ENCODE data around the gene LRRC8C.

The LRRC8C gene

DNA sequence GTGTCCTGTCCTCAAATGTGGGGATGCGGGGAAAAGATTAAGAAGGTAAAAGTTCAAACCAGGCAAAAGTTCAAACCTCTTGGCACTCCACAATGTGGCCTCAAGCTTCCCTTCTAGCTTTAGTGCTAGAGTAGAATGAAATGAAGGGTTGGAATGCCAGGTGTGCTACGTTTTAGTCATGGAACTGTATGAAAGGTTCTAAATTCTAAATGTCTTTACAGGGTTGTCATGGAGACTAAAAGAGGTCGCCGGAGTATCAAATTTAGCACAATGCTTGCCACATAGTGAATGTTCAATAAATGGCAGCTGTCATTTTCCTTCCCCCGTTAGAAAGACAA lies 130.7 kb downstream of the LRRC8C start:
- DNase-seq (ENCODE audit: low read depth in 2 of 2), result no peak

DNA sequence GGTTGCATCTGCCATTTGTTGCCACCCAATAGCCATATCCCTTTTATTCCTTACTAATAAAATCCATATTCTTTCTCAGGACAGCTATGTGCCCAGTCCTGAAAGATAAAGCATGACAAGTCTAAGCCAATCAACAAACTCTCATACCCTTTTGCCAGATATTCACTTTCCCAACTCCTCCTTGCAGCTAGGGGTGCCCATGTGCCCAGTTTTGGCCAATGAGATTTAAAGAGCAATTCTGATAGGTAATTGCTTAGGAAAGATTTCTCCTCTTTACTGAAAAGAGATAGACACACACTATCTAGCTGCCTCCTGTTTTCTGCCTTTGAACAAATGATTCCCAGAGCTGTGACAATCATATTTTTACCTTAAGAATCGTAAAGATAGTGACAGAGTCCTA lies 132.9 kb downstream of the LRRC8C start:
- no peak for DNase-seq (ENCODE audit: low read depth in 2 of 2)

DNA sequence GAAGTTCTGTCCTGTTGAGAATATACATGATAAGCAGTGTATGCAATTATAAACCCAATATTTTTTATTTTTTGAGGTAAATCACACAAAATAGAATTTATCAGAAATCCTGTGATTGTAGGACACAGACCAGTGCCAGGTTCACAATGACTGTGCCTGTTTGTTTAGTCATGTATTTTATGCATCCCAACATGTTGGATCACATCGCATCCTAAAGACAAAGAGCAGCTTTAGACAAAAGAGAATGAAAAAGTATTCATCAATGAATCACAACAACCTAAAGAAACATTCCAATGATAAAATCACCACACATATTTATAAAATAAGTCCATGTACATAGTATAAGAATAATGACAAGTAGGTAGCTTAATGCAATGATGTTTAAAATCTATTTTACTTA lies 134.7 kb downstream of the LRRC8C start:
- DNase-seq (ENCODE audit: low read depth in 2 of 2), result no peak

Measured in stimulated activated CD4-positive, alpha-beta T cell treated with anti-CD3 and anti-CD28 coated beads, Interleukin-1b, Interleukin-23, amount 100 ng/mL, for 1 hour (primary cell).